Measurements from ENCODE around the gene GNAL. TPM values are rescaled to one million over a fixed set of nuclear protein-coding genes. Genes with fewer than 3 reads are reported as not detected.

GNAL gene
- total RNA-seq, 1 donor from 2014 or later, result 1.1 TPM

DNA sequence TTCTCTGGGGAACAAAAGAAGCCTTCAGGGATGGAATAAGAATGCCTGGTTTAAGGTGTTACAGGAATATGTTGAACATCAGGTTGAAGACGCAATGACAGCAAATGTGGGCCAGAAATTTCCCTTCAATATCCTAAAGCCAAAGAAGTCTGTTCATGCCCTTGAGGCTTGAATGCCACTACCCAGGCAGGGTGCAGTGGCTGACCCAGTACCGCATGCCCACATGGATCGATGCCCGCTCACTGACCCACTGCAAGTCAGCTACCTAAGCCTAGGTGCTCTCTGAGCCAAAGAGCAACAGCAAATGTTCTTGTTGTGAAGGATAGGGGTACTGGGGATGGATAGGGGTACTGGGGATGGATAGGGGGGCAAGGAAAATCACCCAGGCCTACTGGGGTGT is 58.2 kb downstream of the GNAL start:
- H3K27ac ChIP-seq (replicated peaks), result no peak overlapping the region
- no peak overlapping the region for H3K4me3 ChIP-seq
- H3K27me3 ChIP-seq (ENCODE audit: low read depth), result peaks cover 74% of the 10 kb centered on the region
- no peaks in the 10 kb centered on the region for H3K9me3 ChIP-seq (replicated peaks)
- no peak for DNase-seq
- H3K36me3 ChIP-seq, result no peaks in the 10 kb centered on the region
- H3K4me1 ChIP-seq, result peaks cover 13% of the 10 kb centered on the region
- intact Hi-C loops (cut with micrococcal nuclease), result no loop called here
- TF ChIP-seq, protein P1, sequence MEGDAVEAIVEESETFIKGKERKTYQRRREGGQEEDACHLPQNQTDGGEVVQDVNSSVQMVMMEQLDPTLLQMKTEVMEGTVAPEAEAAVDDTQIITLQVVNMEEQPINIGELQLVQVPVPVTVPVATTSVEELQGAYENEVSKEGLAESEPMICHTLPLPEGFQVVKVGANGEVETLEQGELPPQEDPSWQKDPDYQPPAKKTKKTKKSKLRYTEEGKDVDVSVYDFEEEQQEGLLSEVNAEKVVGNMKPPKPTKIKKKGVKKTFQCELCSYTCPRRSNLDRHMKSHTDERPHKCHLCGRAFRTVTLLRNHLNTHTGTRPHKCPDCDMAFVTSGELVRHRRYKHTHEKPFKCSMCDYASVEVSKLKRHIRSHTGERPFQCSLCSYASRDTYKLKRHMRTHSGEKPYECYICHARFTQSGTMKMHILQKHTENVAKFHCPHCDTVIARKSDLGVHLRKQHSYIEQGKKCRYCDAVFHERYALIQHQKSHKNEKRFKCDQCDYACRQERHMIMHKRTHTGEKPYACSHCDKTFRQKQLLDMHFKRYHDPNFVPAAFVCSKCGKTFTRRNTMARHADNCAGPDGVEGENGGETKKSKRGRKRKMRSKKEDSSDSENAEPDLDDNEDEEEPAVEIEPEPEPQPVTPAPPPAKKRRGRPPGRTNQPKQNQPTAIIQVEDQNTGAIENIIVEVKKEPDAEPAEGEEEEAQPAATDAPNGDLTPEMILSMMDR (IDR thresholded peaks at IDR 0.05; ENCODE audit: borderline replicate concordance), result no peak

DNA sequence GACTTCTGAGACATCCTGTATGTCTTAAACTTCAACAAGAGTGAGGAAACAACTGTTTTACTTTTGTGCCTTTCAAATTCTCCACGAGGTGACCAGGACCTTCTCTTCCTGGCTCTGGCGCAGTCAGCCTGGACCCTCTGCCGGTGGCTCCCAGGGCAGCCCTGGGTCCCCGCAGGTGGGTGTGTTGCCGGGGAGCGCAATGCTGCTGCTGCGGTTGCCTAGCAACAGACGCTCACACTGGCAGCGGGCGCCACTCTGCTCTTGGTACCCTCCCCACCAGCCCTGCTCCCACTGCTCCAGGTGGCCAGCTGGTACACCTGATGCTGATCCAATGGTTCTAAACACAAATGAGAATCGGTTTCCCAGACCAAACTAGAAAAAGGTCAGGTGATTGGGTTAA is 58.7 kb downstream of the GNAL start:
- intact Hi-C loops (cut with micrococcal nuclease), result no loop called here
- DNase-seq, result no peak
- TF ChIP-seq, protein P1 (IDR thresholded peaks at IDR 0.05; ENCODE audit: borderline replicate concordance), result no peak
- no peaks in the 10 kb centered on the region for H3K9me3 ChIP-seq (replicated peaks)
- H3K27me3 ChIP-seq (ENCODE audit: low read depth), result peaks cover 74% of the 10 kb centered on the region
- no peaks in the 10 kb centered on the region for H3K36me3 ChIP-seq
- H3K27ac ChIP-seq (replicated peaks), result no peak overlapping the region
- H3K4me3 ChIP-seq, result no peak overlapping the region
- peaks cover 17% of the 10 kb centered on the region for H3K4me1 ChIP-seq

DNA sequence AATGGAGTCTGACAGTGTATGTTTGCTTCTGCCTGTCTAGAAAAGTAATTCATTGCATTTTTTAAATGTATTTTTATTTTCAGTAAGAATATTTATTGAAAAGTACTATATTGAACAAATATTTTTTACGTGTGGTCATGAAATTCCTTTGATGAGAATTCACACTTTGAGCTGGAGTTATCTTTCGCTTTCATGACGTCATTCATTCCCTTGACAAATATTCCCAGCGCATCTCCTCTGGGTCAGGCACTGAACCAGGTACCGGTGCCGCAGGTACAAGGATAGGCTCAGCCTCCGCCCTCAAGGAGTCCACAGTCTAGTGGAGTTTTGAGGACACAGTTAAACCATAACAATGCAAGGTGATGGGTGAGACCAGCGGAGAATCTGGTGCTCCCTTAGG is 60.2 kb downstream of the GNAL start:
- Histone ChIP-seq H3K9me3 (replicated peaks) (no peaks in the 10 kb centered on the region), H3K36me3 (no peaks in the 10 kb centered on the region), H3K4me1 (peaks cover 18% of the 10 kb centered on the region), H3K4me3 (no peak overlapping the region), H3K27me3 (ENCODE audit: low read depth) (peaks cover 86% of the 10 kb centered on the region), H3K27ac (replicated peaks) (no peak overlapping the region)
- intact Hi-C loops (cut with micrococcal nuclease), result no loop called here
- TF ChIP-seq, protein P1 (IDR thresholded peaks at IDR 0.05; ENCODE audit: borderline replicate concordance), result no peak
- DNase-seq, result no peak

DNA sequence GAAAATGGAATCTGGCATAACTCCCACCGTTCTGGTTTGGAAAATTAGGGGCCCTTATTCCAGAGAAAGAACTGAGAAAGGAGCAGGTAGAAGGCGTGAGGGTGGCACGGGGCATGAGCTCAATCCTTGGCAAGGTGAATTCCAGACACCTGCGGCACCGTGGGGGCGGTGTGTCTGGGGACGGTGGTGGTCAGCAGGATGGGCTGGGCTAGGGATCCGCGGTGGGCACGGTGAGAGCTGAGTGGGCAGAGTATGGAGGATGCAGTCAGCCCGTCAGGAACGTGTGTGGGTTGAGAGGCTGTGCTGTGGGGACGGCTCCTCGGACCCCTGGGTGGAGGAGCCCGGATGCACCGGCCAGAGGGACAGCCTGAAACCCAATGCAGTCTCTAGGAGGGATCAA is 61.1 kb downstream of the GNAL start:
- Histone ChIP-seq H3K27ac (replicated peaks) (no peak overlapping the region), H3K27me3 (ENCODE audit: low read depth) (peaks cover 80% of the 10 kb centered on the region), H3K4me1 (peaks cover 18% of the 10 kb centered on the region), H3K36me3 (no peaks in the 10 kb centered on the region), H3K4me3 (no peak overlapping the region), H3K9me3 (replicated peaks) (no peaks in the 10 kb centered on the region)
- DNase-seq, result no peak
- intact Hi-C loops (cut with micrococcal nuclease), result no loop called here
- TF ChIP-seq, protein P1 (IDR thresholded peaks at IDR 0.05; ENCODE audit: borderline replicate concordance), result no peak

DNA sequence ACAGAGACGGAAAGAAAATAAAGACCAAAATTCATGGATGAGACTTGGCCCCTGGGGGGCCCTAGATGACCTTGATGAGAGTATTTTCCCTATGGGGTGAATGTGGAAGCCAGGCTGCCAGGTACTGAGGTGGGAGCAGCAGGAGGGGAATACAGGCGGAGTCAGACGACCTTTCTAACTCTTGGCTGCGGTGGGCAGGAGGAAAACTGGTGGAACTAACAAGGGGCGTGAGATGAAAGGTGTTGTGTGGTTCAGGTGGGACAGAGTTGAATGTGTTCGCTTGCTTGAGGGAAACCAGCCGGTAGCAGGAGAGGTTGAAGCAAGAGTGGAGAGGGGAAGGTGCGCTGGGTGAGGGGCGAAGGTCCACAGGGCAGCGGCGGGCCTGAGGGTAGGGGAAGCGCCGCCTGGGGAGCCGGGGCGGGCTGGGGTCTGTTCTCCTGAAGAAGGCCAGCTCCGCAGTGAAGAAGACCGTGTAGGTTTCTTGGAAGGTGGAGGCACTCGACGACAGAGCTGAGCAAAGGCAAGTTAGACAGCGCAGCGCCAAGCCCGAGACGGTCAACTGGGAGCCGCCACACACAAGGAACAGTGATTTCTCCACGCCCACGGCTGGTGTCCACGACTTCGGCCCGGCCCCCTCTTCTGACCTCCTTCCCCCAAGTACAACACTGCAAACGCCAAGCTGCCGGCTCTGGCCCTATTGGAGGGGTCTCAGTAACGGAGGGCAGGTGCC is 61.7 kb downstream of the GNAL start:
- H3K4me1 ChIP-seq, result peaks cover 18% of the 10 kb centered on the region
- intact Hi-C loops (cut with micrococcal nuclease), result no loop called here

More for the DNA sequence above, 61.7 kb downstream of the GNAL start:
- H3K36me3 ChIP-seq, result no peaks in the 10 kb centered on the region
- no peak overlapping the region for H3K27ac ChIP-seq (replicated peaks)
- no peaks in the 10 kb centered on the region for H3K9me3 ChIP-seq (replicated peaks)
- DNase-seq, result no peak
- peak overlapping the region; percentile 54 for H3K4me3 ChIP-seq
- peaks cover 77% of the 10 kb centered on the region for H3K27me3 ChIP-seq (ENCODE audit: low read depth)
- TF ChIP-seq, protein P1 (IDR thresholded peaks at IDR 0.05; ENCODE audit: borderline replicate concordance), result no peak

Data from left ventricle myocardium inferior (tissue), 1 donor.